ENCODE measurements around the gene S1PR3.

DNA sequence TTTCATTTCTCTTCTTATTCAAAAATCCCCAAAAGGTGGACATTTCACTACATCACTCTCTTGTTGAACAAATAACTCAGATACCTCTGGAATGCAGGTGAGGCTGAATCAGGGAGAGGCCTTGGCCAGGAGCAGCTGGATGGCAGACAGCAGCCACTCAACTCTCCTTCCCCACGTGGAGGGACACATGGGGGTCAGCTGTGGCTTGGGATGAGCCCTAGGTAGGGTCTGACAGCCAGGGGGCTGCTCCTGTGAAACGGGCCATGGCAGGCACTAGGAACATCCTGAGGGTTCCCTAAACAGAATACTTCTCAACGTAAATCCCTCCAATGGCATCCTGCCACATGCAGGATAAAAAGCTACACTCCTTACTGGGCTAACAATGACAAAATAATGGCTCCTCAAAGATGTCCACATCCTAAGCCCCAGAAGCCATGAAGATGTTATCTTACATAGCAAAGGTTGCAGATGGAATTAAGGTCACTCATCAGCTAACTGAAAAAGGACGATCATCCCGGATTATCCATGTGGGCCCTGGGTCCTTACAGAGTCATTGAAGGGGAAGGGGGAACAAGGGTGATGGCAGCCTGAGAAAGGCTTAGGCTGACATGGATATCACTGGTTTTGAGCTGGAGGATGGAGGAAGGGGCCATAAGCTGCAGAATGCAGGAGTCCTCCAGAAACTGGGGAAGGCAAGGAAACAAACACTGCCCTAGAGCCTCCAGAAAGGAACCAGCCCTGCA is 31.4 kb upstream of the S1PR3 start:
- no peak for TF ChIP-seq BRD4 (IDR thresholded peaks at IDR 0.05)
- TF ChIP-seq, protein P1, sequence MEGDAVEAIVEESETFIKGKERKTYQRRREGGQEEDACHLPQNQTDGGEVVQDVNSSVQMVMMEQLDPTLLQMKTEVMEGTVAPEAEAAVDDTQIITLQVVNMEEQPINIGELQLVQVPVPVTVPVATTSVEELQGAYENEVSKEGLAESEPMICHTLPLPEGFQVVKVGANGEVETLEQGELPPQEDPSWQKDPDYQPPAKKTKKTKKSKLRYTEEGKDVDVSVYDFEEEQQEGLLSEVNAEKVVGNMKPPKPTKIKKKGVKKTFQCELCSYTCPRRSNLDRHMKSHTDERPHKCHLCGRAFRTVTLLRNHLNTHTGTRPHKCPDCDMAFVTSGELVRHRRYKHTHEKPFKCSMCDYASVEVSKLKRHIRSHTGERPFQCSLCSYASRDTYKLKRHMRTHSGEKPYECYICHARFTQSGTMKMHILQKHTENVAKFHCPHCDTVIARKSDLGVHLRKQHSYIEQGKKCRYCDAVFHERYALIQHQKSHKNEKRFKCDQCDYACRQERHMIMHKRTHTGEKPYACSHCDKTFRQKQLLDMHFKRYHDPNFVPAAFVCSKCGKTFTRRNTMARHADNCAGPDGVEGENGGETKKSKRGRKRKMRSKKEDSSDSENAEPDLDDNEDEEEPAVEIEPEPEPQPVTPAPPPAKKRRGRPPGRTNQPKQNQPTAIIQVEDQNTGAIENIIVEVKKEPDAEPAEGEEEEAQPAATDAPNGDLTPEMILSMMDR (IDR thresholded peaks at IDR 0.05 in 2 of 3, conservative IDR thresholded peaks at IDR 0.05 in 1 of 3; ENCODE audit: insufficient read depth in 2 of 3, low read depth in 1 of 3, low read length in 3 of 3): no peak
- TF ChIP-seq, protein P2, sequence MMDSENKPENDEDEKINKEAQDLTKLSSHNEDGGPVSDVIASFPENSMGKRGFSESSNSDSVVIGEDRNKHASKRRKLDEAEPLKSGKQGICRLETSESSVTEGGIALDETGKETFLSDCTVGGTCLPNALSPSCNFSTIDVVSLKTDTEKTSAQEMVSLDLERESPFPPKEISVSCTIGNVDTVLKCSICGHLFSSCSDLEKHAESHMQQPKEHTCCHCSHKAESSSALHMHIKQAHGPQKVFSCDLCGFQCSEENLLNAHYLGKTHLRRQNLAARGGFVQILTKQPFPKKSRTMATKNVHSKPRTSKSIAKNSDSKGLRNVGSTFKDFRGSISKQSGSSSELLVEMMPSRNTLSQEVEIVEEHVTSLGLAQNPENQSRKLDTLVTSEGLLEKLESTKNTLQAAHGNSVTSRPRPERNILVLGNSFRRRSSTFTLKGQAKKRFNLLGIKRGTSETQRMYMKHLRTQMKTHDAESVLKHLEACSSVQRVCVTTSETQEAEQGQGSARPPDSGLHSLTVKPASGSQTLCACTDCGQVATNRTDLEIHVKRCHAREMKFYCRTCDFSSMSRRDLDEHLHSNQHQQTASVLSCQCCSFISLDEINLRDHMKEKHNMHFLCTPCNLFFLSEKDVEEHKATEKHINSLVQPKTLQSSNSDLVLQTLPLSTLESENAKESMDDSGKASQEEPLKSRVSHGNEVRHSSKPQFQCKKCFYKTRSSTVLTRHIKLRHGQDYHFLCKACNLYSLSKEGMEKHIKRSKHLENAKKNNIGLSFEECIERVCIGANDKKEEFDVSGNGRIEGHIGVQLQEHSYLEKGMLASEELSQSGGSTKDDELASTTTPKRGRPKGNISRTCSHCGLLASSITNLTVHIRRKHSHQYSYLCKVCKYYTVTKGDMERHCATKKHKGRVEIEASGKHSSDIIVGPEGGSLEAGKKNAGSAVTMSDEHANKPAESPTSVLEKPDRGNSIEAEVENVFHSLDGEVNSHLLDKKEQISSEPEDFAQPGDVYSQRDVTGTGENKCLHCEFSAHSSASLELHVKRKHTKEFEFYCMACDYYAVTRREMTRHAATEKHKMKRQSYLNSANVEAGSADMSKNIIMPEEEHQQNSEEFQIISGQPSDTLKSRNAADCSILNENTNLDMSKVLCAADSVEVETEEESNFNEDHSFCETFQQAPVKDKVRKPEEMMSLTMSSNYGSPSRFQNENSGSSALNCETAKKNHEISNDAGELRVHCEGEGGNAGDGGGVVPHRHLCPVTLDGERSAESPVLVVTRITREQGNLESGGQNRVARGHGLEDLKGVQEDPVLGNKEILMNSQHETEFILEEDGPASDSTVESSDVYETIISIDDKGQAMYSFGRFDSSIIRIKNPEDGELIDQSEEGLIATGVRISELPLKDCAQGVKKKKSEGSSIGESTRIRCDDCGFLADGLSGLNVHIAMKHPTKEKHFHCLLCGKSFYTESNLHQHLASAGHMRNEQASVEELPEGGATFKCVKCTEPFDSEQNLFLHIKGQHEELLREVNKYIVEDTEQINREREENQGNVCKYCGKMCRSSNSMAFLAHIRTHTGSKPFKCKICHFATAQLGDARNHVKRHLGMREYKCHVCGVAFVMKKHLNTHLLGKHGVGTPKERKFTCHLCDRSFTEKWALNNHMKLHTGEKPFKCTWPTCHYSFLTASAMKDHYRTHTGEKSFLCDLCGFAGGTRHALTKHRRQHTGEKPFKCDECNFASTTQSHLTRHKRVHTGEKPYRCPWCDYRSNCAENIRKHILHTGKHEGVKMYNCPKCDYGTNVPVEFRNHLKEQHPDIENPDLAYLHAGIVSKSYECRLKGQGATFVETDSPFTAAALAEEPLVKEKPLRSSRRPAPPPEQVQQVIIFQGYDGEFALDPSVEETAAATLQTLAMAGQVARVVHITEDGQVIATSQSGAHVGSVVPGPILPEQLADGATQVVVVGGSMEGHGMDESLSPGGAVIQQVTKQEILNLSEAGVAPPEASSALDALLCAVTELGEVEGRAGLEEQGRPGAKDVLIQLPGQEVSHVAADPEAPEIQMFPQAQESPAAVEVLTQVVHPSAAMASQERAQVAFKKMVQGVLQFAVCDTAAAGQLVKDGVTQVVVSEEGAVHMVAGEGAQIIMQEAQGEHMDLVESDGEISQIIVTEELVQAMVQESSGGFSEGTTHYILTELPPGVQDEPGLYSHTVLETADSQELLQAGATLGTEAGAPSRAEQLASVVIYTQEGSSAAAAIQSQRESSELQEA (IDR thresholded peaks at IDR 0.05; ENCODE audit: low read depth): no peak
- TF ChIP-seq ZBED1 (IDR thresholded peaks at IDR 0.05): no peak
- no peak for TF ChIP-seq POU5F1 (IDR thresholded peaks at IDR 0.05; ENCODE audit: borderline replicate concordance, low read depth, low read length, partially characterized antibody)
- TF ChIP-seq, protein P3, sequence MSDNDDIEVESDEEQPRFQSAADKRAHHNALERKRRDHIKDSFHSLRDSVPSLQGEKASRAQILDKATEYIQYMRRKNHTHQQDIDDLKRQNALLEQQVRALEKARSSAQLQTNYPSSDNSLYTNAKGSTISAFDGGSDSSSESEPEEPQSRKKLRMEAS (CRISPR knock-in tag; IDR thresholded peaks at IDR 0.05): no peak
- TF ChIP-seq ZNF274 (IDR thresholded peaks at IDR 0.05; ENCODE audit: borderline replicate concordance, low read depth, low read length): no peak
- no peak for TF ChIP-seq SIN3A (IDR thresholded peaks at IDR 0.05; ENCODE audit: borderline replicate concordance in 2 of 2, control insufficient read depth in 1 of 2, low read depth in 2 of 2, low read length in 2 of 2)
- no peak for TF ChIP-seq TEAD2 (tag; IDR thresholded peaks at IDR 0.05)
- no peak for TF ChIP-seq CBX8 (IDR thresholded peaks at IDR 0.05; ENCODE audit: borderline replicate concordance, extremely low read depth, low read depth, low read length, poor library complexity, severe bottlenecking)
